DOHH2 (cell line): Measurements from ENCODE around the gene CRYBA2.

Experiments
- H3F3A ChIP-seq: fragments of 200-600 bp; sonication (generic), shearing (Covaris generic); 2 replicates; pipeline ENCODE4 v1.6.0; 2016; ENCODE audit warnings: antibody characterized with exemption, mild to moderate bottlenecking; ENCODE audit not compliant: control insufficient read depth, insufficient read depth
- H3K27ac ChIP-seq: fragments of 200-600 bp; sonication (generic); 2 replicates; pipeline ENCODE4 v1.5.1; 2014; ENCODE audit warnings: low read depth, mild to moderate bottlenecking, low read length, moderate library complexity
- H3K27me3 ChIP-seq: fragments of 200-600 bp; sonication (generic); 2 replicates; pipeline ENCODE4 v1.6.1; 2014; ENCODE audit warnings: mild to moderate bottlenecking, low read length, mixed read lengths; ENCODE audit not compliant: control insufficient read depth
- H3K36me3 ChIP-seq: fragments of 200-600 bp; sonication (generic); 2 replicates; pipeline ENCODE4 v1.6.1; 2014; ENCODE audit warnings: mild to moderate bottlenecking, low read length, moderate library complexity, mixed read lengths; ENCODE audit not compliant: control insufficient read depth
- H3K4me1 ChIP-seq: fragments of 200-600 bp; sonication (generic); 2 replicates; pipeline ENCODE4 v1.6.1; 2014; ENCODE audit warnings: mild to moderate bottlenecking, low read length, mixed read lengths; ENCODE audit not compliant: control insufficient read depth
- H3K4me2 ChIP-seq: fragments of 200-600 bp; sonication (generic); 2 replicates; pipeline ENCODE4 v1.6.0; 2014; ENCODE audit warnings: mild to moderate bottlenecking, low read length, moderate library complexity
- H3K4me3 ChIP-seq: fragments of 200-600 bp; sonication (generic); 2 replicates; pipeline ENCODE4 v1.5.1; 2014; ENCODE audit warnings: mild to moderate bottlenecking, low read length, mixed read lengths
- H3K79me2 ChIP-seq: fragments of 200-600 bp; sonication (generic); 2 replicates; pipeline ENCODE4 v1.6.1; 2014; ENCODE audit warnings: mild to moderate bottlenecking, low read length, mixed read lengths; ENCODE audit not compliant: control insufficient read depth
- H3K9me2 ChIP-seq: fragments of 200-600 bp; sonication (generic); replicated peaks from 2 replicates; pipeline ENCODE4 v1.6.1; 2014; ENCODE audit warnings: mild to moderate bottlenecking, low read length, mixed read lengths; ENCODE audit not compliant: control insufficient read depth
- H3K9me3 ChIP-seq: fragments of 200-600 bp; sonication (generic); 2 replicates; pipeline ENCODE4 v1.6.1; 2014; ENCODE audit warnings: antibody characterized with exemption, low read length, mixed read lengths; ENCODE audit not compliant: control insufficient read depth, insufficient read depth
- H4K20me1 ChIP-seq: fragments of 200-600 bp; sonication (generic); 2 replicates; pipeline ENCODE4 v1.6.0; 2014; ENCODE audit warnings: low read depth, mild to moderate bottlenecking, antibody characterized with exemption, low read length, moderate library complexity; ENCODE audit not compliant: control insufficient read depth, insufficient read depth
- CTCF ChIP-seq: fragments of 200-600 bp; sonication (generic); IDR thresholded peaks from one replicate; pipeline ENCODE4 v1.5.1; 2014; ENCODE audit warnings: antibody characterized with exemption, mild to moderate bottlenecking, low read depth, low read length; ENCODE audit not compliant: poor library complexity, severe bottlenecking
- EZH2phosphoT487 ChIP-seq: fragments of 200-600 bp; sonication (generic); IDR thresholded peaks from 2 replicates; pipeline ENCODE4 v1.6.1; 2017; ENCODE audit warnings: borderline replicate concordance, mild to moderate bottlenecking, antibody characterized with exemption, low read length, moderate library complexity, mixed read lengths

CRYBA2 gene

GRCh38 chr2:219025637-219026585 is 32.7 kb upstream of the CRYBA2 start:
- Histone ChIP-seq H4K20me1 (no peaks in the 10 kb centered on the region), H3K4me2 (no peak overlapping the region), H3K9me3 (no peaks in the 10 kb centered on the region), H3K9me2 (no peaks in the 10 kb centered on the region), H3K27me3 (peaks cover 2% of the 10 kb centered on the region; the same call in 1 of the 2 replicates), H3K4me3 (no peak overlapping the region), H3F3A (no peaks in the 10 kb centered on the region), H3K4me1 (no peaks in the 10 kb centered on the region), H3K36me3 (no peaks in the 10 kb centered on the region), H3K27ac (no peak overlapping the region), H3K79me2 (no peaks in the 10 kb centered on the region)
- no peak for TF ChIP-seq EZH2phosphoT487
- TF ChIP-seq CTCF = no peak

GRCh38 chr2:219024059-219024458 is 30.8 kb upstream of the CRYBA2 start:
- no peaks in the 10 kb centered on the region for H3K79me2 ChIP-seq
- TF ChIP-seq CTCF (no peak), EZH2phosphoT487 (no peak)
- no peaks in the 10 kb centered on the region for H3K9me3 ChIP-seq
- H3K27ac ChIP-seq = no peak overlapping the region
- no peaks in the 10 kb centered on the region for H3K4me1 ChIP-seq
- no peaks in the 10 kb centered on the region for H3K9me2 ChIP-seq
- peaks cover 2% of the 10 kb centered on the region; the same call in 1 of the 2 replicates for H3K27me3 ChIP-seq
- no peaks in the 10 kb centered on the region for H3K36me3 ChIP-seq
- no peaks in the 10 kb centered on the region for H3F3A ChIP-seq
- no peaks in the 10 kb centered on the region for H4K20me1 ChIP-seq
- no peak overlapping the region for H3K4me2 ChIP-seq
- no peak overlapping the region for H3K4me3 ChIP-seq

- H3K36me3 ChIP-seq = no peaks in the 10 kb centered on the region
- H3F3A ChIP-seq = no peaks in the 10 kb centered on the region
- H3K9me2 ChIP-seq = no peaks in the 10 kb centered on the region
- no peak overlapping the region for H3K4me2 ChIP-seq
- H3K9me3 ChIP-seq = no peaks in the 10 kb centered on the region
- H3K27ac ChIP-seq = no peak overlapping the region
- H4K20me1 ChIP-seq = no peaks in the 10 kb centered on the region
- TF ChIP-seq CTCF = no peak
- no peak for TF ChIP-seq EZH2phosphoT487
- H3K79me2 ChIP-seq = no peaks in the 10 kb centered on the region
- H3K27me3 ChIP-seq = peaks cover 2% of the 10 kb centered on the region; the same call in 1 of the 2 replicates
- H3K4me1 ChIP-seq = no peaks in the 10 kb centered on the region
- no peak overlapping the region for H3K4me3 ChIP-seq
These were observed 29.9 kb upstream of the CRYBA2 start for GRCh38 chr2:219023045-219023605.
